ENCODE data around the gene APBB1IP.

DNA sequence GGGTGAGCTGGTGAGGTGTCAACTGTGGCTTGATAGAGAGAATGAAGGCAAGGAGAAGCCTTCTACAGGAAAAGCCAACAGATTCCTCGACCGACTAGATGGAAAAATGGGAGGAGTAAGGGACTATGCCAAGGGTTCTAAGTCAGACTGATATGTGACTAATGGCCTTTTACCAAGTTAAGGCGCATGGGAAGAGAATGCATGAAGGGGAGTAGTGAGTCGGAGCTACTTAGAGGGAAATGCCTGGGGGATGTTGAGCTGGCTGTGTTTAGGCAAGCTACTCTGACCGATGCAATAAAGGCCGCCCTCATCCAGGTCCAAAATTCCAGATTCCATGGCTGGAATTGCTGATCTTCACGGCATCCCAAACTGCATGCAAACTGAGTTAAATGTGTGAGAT lies 48.2 kb downstream of the APBB1IP start:
- no peak for TF ChIP-seq ZNF274 (IDR thresholded peaks at IDR 0.05; ENCODE audit: low read depth, low read length)
- TF ChIP-seq YY1 (IDR thresholded peaks at IDR 0.05; ENCODE audit: insufficient read depth, insufficient read length): no peak
